M059J (cell line): ENCODE results near the gene CHCHD10. TPM values are rescaled to one million over a fixed set of nuclear protein-coding genes. Genes with fewer than 3 reads are reported as not detected.

Source experiments
- DNase-seq: peaks from one replicate; pipeline ENCODE4 v3.0.0-alpha.2; 2012; ENCODE audit warnings: low read depth
- total RNA-seq: library from RNA; depleted of rRNA; stranded (reverse); fragments of >200 nt; shearing (Covaris generic); gene quantifications from 2 replicates; pipeline ENCODE4 v1.2.3, GENCODE V29; 2014

CHCHD10 gene
- total RNA-seq, 1 experiment from 2014 or later, result 2.8 TPM

DNA sequence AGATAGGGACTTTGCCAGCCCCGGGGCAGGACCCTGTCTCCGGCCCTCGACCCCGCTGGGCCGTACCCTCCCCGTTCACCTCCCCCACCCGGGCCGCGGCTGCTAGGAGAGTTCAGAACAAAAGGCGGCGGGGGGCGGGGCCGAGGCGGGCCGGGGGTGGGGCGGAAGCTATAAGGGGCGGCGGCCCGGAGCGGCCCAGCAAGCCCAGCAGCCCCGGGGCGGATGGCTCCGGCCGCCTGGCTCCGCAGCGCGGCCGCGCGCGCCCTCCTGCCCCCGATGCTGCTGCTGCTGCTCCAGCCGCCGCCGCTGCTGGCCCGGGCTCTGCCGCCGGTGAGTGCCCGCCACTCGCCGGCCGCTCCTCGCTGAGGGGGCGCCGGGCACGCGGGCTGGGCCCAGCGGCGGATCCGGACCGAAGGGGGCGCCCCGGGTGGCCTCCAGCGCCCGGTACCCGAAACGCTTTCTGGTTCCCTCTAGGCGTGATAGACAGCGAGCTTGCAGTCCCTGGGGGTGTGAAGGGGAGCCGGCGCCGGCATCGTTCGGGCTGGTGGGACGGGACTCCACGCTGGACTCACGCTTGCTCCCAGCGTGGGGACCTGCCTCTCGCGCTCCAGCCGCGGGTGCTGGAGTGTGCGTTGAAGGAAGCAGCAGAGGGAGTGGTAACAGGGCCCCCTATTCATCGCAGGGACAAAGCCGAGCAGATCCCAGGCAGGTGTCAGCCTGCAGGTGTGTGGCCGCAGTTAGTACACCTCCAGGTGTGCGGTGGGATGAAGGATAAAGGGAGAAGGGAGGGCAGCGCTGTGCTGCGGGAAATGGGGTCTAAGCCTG is 5.1 kb upstream of the CHCHD10 start, which contains the start of gene MMP11:
TSS of gene MMP11 (plus strand) at position 201 of the 825 bp plus-strand sequence. CDS start at position 223, 22 bp downstream.
- peak; percentile 24 for DNase-seq

DNA sequence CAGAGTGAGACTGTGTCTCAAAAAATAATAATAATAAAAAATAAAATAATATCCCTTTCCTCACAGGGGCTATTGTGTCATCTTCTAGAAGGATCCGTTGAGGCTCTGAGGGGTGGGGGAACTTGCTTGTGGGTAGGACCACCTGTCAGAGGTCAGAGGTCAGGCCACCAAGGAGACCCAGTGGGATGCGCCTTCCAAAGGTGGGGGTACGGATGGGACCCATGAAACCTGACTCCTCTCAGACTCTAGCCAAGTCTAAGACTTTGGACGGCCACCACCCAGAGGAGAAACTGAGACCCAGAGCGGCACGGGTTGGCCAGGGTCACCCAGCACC is 4.5 kb upstream of the CHCHD10 start:
- DNase-seq, result no peak

DNA sequence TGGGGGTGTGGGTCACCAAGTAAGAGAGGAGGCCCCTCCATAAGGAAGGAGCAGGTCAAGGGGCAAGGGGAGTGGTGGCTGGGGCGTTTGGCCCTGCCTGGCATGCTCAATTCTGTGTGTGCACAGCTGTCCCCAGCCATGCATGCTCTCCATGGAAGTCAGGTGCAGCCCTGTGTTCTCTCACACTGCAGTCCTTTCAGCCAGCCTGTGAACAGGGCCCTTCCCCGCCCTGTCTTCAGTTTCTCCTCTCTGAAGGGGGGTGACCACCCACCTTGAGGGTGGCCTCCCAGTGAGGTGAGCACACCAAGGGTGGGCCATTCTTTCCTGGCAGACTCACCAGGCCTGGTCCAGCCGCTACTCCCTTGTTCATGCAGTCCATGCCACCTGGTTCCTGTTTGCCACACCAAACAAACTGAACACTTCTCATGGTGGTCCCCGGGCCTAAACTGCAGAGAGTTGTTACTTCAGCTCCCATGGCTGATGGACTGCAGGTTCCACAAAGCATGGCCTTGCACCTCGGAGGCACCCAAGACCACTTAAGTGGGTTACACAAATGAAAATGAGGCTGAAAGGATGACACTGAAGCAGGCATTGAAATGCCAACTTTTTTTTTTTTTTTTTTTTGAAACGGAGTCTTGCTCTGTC is 1.7 kb upstream of the CHCHD10 start:
- no peak for DNase-seq

DNA sequence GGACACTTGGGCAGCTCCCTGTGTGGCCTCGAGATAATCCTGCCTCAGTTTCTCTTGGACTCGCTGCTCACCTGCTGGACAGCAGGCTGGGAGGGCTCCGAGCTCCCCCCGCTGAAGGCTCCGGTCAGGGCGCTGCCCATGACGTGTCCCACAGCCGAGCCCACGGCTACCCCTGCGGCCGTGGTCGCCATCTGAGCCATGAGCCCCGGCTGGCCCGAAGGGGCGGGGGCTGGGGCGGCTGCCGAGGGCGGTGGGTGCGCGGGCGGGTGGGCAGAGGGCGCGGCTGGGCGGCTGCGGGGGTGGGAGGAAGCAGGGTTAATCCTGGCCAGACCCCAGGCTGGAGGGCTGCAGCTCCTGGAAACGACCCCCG is 484 bp downstream of the CHCHD10 start:
- DNase-seq, result no peak

GRCh38 chr22:23764899-23765881 is 2.6 kb downstream of the CHCHD10 start:
- DNase-seq, result no peak

DNA sequence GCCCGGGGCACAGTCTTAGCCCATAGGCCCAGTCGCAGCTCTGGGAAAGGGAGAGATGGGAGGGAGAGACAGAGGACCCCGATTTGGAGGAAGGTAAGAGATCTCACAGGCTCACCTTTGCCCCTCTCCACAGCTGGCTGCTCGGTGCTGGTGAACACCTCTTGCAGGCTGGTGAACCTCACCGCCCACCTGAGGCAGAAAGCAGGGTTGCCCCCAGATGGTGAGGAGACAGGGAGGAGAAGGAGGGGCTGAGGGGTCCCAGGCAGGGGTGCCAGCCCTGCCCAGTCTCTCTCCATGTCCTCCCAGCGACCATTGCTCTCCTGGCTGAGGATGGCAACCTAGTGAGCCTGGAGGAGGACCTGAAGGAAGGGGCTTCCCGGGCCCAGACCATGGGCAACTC is 3.8 kb downstream of the CHCHD10 start:
- DNase-seq, result no peak

- DNase-seq, result no peak
Measured at GRCh38 chr22:23763579-23763945, 4.2 kb downstream of the CHCHD10 start.

DNA sequence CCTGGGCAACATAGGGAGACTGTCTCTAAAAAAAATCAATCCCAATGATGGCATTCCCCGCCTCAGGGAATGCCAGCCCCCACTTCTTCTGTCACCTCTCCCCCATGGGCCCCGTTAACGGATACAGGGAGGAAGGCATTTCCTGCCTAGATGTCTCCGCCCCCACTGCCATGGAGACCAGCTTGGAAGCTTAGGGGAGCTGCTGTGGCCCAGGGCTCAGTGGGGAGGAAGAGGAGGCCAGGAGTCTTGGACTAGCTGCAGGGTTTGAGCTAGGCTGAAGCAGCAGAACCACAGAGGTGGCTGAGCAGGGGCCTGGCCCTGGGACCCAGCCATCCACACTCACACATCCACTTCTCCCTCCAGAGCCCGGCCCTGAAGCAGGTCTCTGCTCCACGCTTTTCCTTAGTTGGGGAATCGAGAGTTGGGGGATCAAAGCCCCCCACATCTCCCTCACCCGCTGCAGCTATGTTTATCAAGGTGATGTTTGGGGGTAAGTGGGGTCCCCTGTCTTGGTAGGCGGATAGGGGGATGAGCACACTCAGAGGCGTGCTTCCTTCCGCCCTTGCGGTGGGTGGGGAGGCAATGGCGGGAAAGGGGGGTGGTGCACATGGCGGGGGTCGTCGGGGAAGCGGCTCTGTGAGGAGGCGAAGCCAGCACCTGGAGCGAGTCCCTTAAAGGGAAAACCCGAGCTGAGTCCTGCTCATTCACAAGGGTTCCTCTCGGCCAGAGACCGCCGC is 4.8 kb downstream of the CHCHD10 start, which contains the start of gene C22orf15:
TSS of gene C22orf15 (plus strand) at position 149 of the 737 bp plus-strand sequence. CDS start at position 466, 317 bp downstream.
- peak; percentile 63 for DNase-seq

GRCh38 chr22:23760056-23760455 is 7.7 kb downstream of the CHCHD10 start:
- no peak for DNase-seq

DNA sequence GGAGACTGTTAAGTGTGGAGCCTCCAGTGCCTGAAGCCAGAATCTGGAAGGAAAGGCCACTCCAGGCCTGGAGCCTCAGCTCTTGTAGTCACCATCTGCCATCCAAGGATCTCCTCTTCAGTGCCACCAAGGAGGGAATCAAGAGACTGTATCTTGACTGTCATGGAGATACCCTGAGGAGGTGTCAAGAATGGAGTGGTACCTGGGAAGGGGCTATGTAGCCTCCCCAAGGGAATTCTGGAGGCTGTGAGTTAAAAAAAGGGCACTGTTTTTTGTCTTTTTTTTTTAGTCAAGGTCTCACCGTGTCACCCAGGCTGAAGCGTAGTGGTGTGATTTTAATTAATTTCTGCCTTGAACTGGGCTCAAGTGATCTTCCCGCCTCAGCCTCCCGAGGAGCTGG is 8.2 kb downstream of the CHCHD10 start:
- DNase-seq, result no peak

DNA sequence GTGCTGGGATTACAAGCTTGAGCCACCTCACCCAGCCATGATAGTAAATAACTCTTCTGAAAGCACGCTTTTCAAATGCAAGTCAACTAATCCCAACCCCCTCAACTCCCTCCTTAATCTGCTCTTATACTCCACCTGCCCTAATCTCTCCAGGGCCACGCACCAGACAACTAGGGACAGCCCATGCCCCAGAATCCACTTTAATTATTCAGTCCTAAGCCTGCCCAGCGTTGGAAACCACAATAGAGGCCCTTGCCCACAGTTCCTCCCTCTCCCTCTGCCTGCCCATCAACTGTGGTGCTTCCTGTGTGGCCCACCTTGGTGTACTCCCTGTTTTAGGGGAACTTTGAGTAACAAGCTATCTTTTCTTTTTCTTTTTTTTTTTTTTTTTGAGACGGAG is 10.9 kb downstream of the CHCHD10 start:
- no peak for DNase-seq

DNA sequence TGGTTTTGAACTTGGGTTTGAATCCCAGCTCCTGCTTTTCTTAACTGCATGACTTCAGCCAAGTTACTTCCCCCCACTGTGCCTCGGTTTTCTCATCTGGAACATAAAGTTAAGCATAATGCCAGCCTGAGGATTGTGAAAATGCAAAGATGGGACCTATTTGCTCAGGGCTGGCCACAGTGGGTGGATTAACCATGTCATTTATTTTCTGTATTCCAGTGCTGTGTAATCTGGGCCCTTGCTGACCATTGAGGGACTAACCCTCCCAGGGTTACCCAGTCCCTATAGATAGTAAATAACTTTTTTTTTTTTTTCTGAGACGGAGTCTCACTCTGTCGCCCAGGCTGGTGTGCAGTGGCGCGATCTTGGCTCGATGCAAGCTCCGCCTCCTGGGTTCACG is 12.1 kb downstream of the CHCHD10 start:
- no peak for DNase-seq

DNA sequence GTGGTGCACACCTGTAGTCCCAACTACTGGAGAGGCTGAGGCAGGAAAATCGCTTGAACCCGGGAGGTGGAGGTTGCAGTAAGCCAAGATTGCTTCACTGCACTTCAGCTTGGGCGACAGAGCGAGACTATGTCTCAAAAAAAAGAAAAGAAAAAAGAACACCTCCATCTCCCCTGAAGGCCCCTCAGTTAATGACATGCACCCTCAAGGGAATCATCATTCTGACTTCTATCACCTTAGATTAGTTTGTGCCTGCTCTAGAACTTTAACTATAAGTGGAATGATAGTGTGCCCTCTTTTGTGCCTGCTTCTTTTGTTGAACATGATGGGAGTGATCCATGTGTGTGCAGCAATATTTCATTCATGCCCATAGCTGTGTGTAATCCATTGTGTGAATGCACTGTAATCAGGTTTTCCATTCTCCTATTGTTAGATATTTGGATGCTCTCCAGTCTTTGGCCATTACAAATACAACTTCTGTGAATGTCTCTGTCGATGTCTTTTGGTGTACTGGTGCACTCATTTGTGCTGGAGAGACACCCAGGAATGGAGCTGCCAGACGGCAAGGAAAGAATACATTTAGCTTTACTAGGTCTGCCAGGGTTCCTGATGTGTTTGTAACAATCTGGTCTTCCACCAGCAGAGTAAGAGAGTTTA is 12.7 kb downstream of the CHCHD10 start:
- DNase-seq, result no peak

DNA sequence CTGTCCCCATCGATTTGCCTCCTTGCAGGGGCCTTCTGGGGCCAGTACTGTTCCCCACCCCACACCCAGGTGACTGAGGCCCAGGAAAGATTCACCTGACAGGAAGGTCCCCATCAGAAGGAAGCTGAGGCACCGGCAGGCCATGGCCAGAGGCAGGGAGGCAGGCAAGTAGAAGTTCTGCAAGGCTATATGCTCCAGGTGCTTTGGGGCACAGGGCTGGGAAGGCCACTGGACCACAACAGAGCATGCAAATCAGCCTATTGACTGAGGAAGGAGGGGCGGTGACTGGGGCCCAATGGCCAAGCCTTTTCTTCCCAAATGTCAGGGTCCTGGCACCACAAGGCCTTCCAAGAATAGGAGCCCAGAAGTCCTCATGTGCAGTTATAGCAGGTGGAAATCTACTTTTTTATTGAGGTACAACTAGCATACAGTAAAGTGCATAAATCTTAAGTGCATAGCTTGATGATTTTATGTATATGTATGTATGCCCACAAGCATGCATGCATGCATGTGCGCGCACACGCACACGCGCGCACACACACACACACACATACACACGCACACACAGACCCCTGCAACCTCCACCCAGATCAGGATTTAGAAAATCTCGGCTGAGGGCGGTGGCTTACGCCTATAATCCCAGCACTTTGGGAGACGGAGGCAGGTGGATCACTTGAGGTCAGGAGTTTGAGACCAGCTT is 13.4 kb downstream of the CHCHD10 start, which contains the start of gene VPREB3:
TSS of gene VPREB3 (minus strand) at position 206 of the 700 bp plus-strand sequence. CDS start at position 144, 62 bp downstream.
- no peak for DNase-seq

DNA sequence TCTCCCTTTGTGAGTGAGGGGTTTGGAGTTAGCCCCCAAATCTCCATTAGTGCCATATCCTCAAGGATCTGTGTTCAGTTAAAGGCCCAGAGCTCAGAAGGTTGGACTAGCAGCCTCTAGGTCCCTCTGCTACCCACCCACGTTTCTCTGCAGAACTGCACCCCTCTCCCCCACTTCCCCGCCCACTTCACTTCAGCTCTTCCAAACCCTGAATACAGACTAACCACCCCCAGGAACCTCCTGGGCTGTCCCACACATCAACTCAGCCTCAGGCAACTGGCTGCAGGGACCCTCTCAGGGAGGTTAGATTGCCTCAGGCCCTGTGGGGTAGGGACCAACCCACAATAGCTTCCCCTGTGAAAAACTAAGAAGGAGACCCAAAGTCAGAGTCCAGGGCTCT is 14.4 kb downstream of the CHCHD10 start:
- DNase-seq, result no peak

GRCh38 chr22:23752750-23753149 is 15.0 kb downstream of the CHCHD10 start:
- no peak for DNase-seq

DNA sequence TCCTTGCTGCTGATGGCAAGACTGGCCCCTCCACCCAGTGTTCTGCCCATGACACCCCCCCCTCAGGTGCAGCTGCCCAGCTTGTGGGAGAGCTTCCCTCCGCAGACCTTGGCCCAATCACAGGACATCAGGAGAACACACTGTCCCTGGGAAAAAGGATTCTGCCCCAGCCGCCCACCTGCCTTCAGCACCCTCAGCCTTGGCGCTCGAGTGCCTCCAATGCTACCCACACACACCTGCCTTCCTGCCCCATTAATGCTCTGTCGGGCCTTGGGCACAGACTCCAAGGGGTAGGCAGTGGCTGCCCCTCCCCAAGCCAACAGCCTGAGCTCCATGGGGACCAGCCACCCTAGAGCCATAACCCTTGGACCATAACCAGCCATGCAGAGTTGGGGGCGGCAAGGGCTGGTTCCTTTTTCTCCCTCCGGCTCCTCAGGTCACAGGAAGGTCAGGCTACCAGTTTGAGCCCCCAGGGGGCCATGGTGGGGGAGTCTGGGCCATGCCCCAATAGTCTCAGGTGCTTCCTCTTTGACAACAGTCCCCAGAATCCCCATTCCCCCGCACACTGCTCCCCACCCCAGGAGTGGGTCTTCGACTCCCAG is 15.6 kb downstream of the CHCHD10 start:
- DNase-seq, result no peak

DNA sequence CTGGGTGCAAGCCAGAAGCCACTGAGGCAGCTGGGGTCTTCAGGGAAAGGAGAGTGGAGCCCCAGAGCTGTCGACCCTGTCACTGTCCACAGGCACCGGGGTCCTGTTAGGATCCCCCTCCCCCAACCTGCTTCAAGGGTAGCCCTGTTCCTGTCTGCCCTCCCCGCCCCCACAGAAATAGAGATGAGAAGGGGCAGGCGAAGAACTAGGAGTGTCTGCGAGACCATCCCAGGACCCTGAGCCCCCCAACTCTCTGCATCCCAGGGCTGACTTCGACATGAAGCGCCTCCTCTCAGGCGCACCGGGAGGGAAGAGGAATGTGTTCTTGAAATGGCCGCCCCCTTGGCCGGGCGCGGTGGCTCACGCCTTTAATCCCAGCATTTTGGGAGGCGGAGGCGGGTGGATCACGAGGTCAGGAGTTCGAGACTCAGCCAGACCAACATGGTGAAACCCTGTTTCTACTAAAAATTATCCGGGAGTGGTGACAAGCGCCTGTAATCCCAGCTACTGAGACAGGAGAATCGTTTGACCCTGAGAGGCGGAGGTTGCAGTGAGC is 16.3 kb downstream of the CHCHD10 start:
- no peak for DNase-seq

- DNase-seq, result peak; percentile 73
Measured at GRCh38 chr22:23750714-23751440, 16.9 kb downstream of the CHCHD10 start, which contains the start of gene ZNF70. Gene ZNF70, minus strand, starts transcription at chr22:23751112. Its CDS starts 5,972 bp downstream, at chr22:23745140.
